Ammon's horn (tissue), 1 donor: ENCODE data around the gene FXYD7.
"Not testable (repeated sequence)": the region's sequence is repeated elsewhere in the genome, so short reads cannot be mapped to it uniquely, and the experiment has no call there.

Experiments used
- DNase-seq: peaks from one replicate; pipeline ENCODE4 v3.0.0-alpha.2; 2016; ENCODE audit warnings: low spot score

FXYD7 gene

DNA sequence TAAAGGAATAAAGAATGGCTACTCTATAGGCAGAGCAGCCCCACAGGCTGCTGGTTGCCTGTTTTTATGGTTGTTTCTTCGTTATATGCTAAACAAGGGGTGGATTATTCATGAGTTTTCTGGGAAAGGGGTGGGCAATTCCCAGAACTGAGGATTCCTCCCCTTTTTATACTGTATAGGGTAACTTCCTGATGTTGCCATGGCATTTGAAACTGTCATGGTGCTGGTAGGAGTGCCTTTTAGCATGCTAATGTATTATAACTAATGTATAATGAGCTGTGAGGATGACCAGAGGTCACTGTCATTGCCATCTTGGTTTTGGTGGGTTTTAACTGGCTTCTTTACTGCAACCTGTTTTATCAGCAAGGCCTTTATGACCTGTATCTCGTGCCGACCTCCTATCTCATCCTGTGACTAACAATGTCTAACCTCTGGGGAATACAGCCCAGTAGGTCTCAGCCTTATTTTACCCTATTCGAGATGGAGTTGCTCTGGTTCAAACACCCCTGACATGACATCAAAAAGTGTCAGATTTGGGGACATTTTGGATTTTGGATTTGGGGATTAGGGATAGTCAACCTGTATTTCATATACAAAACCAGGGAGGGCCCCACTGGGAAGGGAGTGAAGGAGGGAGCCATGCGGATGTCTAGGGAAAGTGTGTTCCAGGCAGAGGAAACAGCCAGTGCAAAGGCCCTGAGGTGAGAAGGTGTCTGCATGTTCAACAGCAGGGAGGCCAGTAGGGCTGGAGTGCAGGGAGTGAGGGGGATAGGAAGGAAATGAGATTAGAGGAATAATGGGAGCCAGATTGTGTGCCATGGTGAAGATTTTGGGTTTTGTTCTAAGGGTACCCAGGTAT lies 22.4 kb downstream of the FXYD7 start:
- DNase-seq = no peak

GRCh38 chr19:35166100-35167063 lies 23.3 kb downstream of the FXYD7 start:
- DNase-seq = no peak

DNA sequence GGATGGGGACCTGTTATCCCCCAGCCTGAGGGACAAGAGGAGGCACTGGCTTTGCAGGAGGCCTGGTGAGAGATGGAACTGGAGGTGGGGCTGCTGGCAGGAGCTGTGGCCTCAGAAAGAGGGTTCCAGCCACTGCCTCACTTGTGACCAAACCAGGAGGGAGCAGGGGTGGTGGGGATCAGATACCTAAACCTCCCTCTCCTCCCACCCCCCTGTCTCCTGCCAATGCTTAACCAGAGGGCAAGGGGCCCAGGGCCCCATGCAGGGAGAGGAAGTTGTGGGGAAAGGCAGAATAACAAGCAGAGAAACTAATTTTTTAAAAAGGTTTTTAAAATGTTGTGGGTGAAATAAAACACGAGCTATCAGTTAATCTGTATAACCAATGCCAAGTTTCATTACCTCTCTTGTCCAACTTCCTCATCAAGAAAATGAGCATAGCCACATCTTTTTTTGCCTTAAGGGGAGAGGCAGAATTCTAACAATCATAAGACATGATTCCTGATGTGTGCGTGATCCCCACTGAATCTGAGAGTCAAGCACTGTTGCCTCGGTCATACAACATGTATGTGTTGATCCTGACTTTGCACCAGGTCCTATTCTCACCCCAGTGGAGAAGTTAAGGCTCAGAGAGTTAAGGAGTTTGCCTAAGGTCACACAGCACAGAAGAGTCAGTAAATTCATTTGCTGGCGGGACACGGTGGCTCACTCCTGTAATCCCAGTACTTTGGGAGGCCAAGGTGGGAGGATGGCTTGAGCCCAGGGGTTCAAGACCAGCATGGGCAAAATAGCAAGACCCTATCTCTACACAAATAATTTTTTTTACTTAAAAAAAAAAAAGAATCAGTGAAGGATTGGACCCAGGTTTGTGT lies 24.4 kb downstream of the FXYD7 start:
- DNase-seq = no peak

- no peak for DNase-seq
Observed at GRCh38 chr19:35168196-35168595, 25.1 kb downstream of the FXYD7 start.

DNA sequence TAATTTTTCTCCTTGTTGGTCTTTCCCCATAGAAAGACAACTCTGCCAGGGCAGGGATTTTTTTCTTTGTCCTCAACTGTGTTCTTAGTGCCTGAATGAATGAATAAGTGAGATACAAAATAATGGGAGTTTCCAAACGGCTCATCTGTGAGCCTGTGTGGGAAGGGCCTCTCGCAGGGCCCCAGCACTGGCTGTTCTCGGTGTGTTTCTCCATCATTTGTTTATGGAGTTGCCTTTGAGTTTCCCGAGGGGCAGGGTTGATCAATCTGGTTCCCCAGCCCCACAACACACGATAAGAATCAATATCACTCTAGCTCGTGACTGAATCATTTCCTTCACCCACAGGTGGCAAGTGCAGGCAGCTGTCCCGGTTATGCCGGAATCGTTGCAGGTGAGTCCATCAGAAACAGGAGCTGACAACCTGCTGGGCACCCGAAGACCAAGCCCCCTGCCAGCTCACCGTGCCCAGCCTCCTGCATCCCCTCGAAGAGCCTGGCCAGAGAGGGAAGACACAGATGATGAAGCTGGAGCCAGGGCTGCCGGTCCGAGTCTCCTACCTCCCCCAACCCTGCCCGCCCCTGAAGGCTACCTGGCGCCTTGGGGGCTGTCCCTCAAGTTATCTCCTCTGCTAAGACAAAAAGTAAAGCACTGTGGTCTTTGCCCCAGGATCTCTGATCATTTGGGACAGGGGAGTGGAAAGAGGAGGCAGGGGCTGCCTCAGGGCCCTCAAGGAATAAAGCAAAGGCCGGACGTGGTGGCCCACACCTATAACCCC lies 26.4 kb downstream of the FXYD7 start:
- no peak for DNase-seq

GRCh38 chr19:35170359-35171061 lies 27.5 kb downstream of the FXYD7 start:
- no peak for DNase-seq

DNA sequence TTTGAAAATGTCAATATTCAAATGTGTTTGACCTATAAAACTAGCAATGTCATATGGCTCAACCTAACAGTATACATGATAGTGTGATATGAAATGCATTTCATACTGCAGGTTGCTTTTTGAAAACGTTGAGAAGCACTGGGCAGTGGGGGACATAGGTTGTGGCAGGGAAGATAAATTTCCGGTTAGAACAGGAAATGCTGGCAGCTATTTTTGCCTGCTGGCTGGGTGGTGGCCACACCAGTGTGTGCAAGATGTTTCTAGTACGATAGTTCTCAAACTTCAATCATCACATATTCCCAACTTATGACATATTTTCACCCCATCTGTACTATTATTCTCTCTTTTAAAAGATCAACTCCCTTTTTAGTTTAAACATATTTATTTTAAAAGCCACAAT lies 28.7 kb downstream of the FXYD7 start:
- no peak for DNase-seq

GRCh38 chr19:35174226-35174625 lies 31.2 kb downstream of the FXYD7 start:
- DNase-seq = no peak

DNA sequence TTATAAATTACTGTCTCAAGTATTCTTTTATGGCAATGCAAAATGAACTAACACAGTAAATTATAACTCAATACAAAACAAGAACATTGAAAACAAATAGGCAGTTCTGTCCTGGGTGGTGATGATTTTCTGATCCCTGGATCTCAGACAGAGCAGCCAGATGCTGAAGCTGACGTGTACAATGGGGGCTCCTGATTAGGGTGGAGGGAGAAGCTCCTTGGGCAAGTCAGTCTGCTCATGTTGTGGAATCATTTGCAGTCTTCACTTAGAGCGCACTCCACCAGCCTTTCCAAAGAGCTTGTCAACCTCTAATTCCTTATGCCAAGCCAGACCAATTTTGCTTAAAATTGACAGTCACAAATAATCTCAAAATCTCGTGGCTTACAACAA lies 33.1 kb downstream of the FXYD7 start:
- no peak for DNase-seq

GRCh38 chr19:35177377-35178274 lies 34.6 kb downstream of the FXYD7 start:
- no peak for DNase-seq

GRCh38 chr19:35178701-35179100 lies 35.6 kb downstream of the FXYD7 start:
- no peak for DNase-seq

DNA sequence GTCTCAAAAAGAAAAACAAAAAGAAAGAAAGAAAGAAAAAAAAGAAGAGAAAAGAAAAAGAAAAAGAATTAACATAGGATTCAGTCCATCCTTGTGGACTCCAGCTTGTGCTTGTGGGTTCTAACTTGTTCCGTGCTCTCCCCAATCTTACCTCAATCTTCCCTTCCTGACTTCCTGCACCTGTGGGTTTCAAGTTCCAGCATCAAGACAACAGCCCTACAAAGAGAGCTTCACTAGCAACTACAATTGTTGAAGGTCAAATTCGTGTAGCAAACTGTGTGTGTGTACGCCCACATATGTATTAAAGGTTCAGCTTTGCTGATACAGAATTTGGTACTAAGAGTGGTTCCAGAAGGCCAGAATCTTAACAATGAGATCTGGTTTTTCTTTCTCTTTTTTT lies 36.8 kb downstream of the FXYD7 start:
- DNase-seq = no peak

- no peak for DNase-seq
Observed at GRCh38 chr19:35181387-35181786, 38.3 kb downstream of the FXYD7 start.

GRCh38 chr19:35184267-35184666 lies 41.2 kb downstream of the FXYD7 start:
- DNase-seq = no peak

DNA sequence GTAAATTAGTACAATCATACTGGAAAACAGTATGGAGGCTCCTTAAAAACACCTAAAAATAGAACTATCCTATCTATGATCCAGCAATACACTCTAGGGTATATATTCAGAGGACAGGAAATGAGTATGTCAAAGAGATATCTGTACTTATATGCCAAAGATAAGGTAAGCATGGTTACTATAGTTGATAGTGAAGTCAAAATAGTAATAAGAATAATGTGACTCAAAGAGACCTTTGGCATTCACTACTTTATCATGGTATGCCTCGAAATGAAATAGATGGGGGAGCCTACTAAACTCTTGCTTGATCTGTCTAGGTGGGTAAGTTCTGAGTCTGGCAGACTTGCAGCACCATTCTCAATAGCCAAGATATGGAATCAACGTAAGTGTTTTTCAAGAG lies 41.8 kb downstream of the FXYD7 start:
- no peak for DNase-seq

DNA sequence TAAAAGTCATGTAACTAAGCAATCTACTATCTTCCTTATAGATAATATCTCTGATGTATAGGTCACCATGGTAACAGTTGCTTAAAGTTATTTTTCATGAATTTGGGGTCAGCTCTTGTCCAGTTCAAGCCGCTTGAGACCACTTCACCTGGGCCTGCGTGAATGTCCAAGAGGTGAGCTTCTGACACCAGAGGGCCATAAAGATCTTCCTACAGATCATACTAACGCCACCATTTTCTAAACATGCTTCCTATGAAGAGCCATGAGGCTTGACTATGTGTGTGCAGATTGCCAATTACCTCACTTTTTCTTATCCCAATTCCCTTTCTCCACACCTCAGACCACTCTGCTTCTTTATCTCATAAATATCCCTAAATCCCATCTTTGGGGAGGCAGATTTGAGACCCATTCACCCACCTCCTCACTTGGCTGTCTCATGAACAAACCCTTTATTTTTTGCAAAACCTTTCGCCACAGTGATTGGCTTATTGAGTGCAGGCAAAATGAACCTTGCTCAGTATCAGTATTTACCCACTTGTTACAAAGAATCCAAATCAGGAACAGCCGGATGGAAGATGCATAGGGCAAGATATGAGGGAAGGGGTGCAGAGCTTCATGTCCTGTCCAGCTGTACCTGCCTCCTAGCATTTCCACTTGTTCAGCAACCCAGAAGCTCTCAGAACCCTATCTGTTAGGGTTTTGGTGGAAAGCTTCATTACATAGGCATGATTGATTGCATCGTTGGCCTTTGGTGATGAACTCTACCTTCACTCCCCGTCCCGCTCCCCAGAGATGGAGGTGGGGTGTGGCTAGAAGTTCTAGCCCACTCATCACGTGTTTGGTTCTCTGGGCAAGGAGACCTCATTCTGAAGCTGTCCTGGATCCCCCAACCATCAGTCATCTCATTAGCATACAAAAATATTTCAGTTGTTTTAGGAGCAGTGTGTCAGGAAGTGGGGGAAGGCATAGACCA lies 51.2 kb downstream of the FXYD7 start:
- no peak for DNase-seq

GRCh38 chr19:35195830-35196229 lies 52.8 kb downstream of the FXYD7 start:
- DNase-seq = no peak

DNA sequence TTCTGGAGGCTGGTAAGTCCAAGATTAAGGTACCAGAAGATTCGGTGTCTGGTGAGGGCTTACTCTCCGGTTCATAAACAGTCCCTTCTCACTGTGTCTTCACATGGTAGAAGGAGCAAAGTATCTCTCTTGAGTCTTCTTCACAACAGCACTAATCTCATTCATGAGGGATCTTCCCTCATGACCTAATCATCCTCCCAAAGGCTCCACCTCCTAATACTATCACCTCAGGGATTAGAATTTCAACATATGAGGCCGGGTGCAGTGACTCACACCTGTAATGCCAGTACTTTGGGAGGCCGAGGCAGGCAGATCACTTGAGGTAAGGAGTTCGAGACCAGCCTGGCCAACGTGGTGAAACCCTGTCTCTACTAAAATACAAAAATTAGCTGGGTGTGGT lies 53.8 kb downstream of the FXYD7 start:
- not testable (repeated sequence) for DNase-seq
